Natural killer cell (primary cell): ENCODE data around the gene CDK14. TPM values are rescaled to one million over a fixed set of nuclear protein-coding genes. Genes with fewer than 3 reads are reported as not detected.

ENCODE experiments used
- ATAC-seq, 3 donors: fragments of 150-1000 bp in 2 of 3; fragments of 200-7000 bp in 1 of 3; cut with Tn5 transposase; 1 replicate in 1 of 3; 2 replicates in 2 of 3; pipeline ENCODE4 v1.10.0; 2021; ENCODE audit warnings: mild to moderate bottlenecking in 2 of 3, moderate library complexity in 2 of 3
- DNase-seq, 2 donors: peaks; one replicate each; pipeline versions ENCODE4 v3.0.0 to v3.0.0-alpha.2; 2013 to 2021; ENCODE audit warnings: mixed read lengths in 1 of 2
- H3K27ac ChIP-seq: one replicate; pipeline ENCODE4 v1.5.1; 2013; ENCODE audit warnings: mild to moderate bottlenecking, low read length
- H3K27me3 ChIP-seq: one replicate; pipeline ENCODE4 v1.6.1; 2013; ENCODE audit warnings: low read length; ENCODE audit not compliant: control insufficient read depth, insufficient read depth
- H3K36me3 ChIP-seq: one replicate; pipeline ENCODE4 v1.6.1; 2013; ENCODE audit warnings: low read length; ENCODE audit not compliant: control insufficient read depth, insufficient read depth
- H3K4me1 ChIP-seq: one replicate; pipeline ENCODE4 v1.6.1; 2013; ENCODE audit warnings: low read length; ENCODE audit not compliant: control insufficient read depth, insufficient read depth
- H3K4me3 ChIP-seq: one replicate; pipeline ENCODE4 v1.5.1; 2013; ENCODE audit warnings: low read length
- H3K9me3 ChIP-seq: one replicate; pipeline ENCODE4 v1.6.1; 2013; ENCODE audit warnings: low read length; ENCODE audit not compliant: control insufficient read depth, insufficient read depth
- H3K27ac Mint-ChIP-seq, 2 donors: one replicate each; pipeline ENCODE4 v1.8.0; 2022; ENCODE audit warnings: mild to moderate bottlenecking in 2 of 2, mixed read lengths in 2 of 2, moderate library complexity in 1 of 2
- H3K27me3 Mint-ChIP-seq, 2 donors: one replicate each; pipeline ENCODE4 v1.8.0; 2022; ENCODE audit warnings: low read depth in 2 of 2, mixed read lengths in 2 of 2
- H3K36me3 Mint-ChIP-seq: one replicate; pipeline ENCODE4 v1.8.0; 2022; ENCODE audit warnings: mixed read lengths
- H3K4me1 Mint-ChIP-seq, 2 donors: one replicate each; pipeline ENCODE4 v1.8.0; 2022; ENCODE audit warnings: mixed read lengths in 2 of 2
- H3K4me3 Mint-ChIP-seq: one replicate; pipeline ENCODE4 v1.8.0; 2022; ENCODE audit warnings: mild to moderate bottlenecking, moderate library complexity, mixed read lengths
- H3K9me3 Mint-ChIP-seq, 2 donors: one replicate each; pipeline ENCODE4 v1.8.0; 2022; ENCODE audit warnings: mixed read lengths in 2 of 2
- WGBS: methylation state at CpG from one replicate; pipeline ENCODE4 v1.1.7; 2013; ENCODE audit warnings: missing lambda C conversion rate; ENCODE audit not compliant: insufficient coverage; 5-methylcytosine and 5-hydroxymethylcytosine counted together
- intact Hi-C: fragments of 100-400 bp; cut with micrococcal nuclease; formaldehyde crosslinking; loops from one replicate; pipeline ENCODE4 v1.14.2; 2022
- total RNA-seq, 4 donors: library from RNA; stranded (reverse); fragments of 120-200 nt in 1 of 4; gene quantifications; one replicate each; pipeline versions ENCODE4 v1.2.3 to v1.2.4, GENCODE V29; 2013 to 2022
- TF ChIP-seq, protein P1 (sequence below): fragments of 200-600 bp; IDR thresholded peaks from one replicate; pipeline ENCODE4 v1.8.0; 2022; ENCODE audit warnings: antibody characterized with exemption

Gene CDK14
- total RNA-seq, 3 donors from 2014 or later (not counting 1 experiment from before 2014, with no cell fraction given), result 1.2 to 12.5 (median 1.9) TPM

DNA sequence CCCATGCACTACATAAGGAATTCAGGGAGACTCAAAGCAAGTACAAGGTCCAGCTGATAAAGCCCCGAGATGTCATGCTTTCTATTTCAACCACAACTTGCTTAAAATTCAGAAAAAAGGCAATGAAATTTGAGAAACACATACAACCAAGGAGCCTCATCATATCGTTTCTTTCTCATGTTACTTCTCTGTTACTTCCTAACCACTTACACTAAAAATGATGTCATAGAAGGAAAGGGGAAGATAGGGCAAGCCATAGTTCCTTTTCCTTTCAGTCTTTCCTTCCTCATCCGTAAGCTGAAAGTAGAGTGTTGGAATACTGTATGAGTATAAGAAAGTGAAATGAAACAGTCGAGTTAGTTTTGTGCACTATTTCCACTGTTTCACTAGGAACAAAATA, 27.9 kb upstream of the CDK14 start:
- no peak overlapping the region for H3K4me3 Mint-ChIP-seq
- no peak overlapping the region for H3K4me3 ChIP-seq
- intact Hi-C loops, result no loop called here
- H3K27ac ChIP-seq, result no peak overlapping the region
- 53% methylated on average over 2 of the region's 4 CpGs for WGBS
- no peak for DNase-seq
- TF ChIP-seq, protein P1, sequence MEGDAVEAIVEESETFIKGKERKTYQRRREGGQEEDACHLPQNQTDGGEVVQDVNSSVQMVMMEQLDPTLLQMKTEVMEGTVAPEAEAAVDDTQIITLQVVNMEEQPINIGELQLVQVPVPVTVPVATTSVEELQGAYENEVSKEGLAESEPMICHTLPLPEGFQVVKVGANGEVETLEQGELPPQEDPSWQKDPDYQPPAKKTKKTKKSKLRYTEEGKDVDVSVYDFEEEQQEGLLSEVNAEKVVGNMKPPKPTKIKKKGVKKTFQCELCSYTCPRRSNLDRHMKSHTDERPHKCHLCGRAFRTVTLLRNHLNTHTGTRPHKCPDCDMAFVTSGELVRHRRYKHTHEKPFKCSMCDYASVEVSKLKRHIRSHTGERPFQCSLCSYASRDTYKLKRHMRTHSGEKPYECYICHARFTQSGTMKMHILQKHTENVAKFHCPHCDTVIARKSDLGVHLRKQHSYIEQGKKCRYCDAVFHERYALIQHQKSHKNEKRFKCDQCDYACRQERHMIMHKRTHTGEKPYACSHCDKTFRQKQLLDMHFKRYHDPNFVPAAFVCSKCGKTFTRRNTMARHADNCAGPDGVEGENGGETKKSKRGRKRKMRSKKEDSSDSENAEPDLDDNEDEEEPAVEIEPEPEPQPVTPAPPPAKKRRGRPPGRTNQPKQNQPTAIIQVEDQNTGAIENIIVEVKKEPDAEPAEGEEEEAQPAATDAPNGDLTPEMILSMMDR, result no peak
- no peaks in the 10 kb centered on the region for H3K36me3 ChIP-seq
- no peaks in the 10 kb centered on the region for H3K4me1 Mint-ChIP-seq
- H3K27me3 Mint-ChIP-seq, result no peaks in the 10 kb centered on the region
- no peaks in the 10 kb centered on the region for H3K27me3 ChIP-seq
- no peaks in the 10 kb centered on the region for H3K4me1 ChIP-seq
- peaks cover 2 to 4% of the 10 kb centered on the region in 2 donors for H3K9me3 Mint-ChIP-seq
- H3K36me3 Mint-ChIP-seq, result no peaks in the 10 kb centered on the region
- no peak for ATAC-seq
- no peak overlapping the region for H3K27ac Mint-ChIP-seq
- no peaks in the 10 kb centered on the region for H3K9me3 ChIP-seq

DNA sequence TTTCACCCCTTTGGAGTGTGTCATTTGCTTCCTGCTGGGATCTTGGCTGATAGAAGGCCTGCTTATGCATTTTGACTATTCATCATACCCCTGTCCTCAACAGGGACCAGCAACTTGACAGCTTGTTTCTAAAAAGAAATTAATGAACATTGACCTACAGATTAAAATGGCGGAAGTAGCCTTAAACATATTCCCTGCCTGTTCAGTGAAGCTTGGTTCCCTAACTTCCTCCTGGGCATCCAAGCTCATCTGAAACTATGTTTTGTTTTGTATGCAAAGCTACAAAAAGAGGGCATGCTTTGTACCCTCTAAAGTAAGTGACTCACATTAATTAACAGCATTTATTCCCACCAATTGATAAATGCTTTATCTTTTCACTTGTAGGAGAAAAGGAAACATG, 26.8 kb upstream of the CDK14 start:
- Mint-ChIP-seq H3K36me3 (no peaks in the 10 kb centered on the region), H3K27me3 (no peaks in the 10 kb centered on the region), H3K9me3 (peaks cover 2 to 4% of the 10 kb centered on the region in 2 donors), H3K27ac (no peak overlapping the region), H3K4me3 (no peak overlapping the region), H3K4me1 (no peaks in the 10 kb centered on the region)
- no peak for ATAC-seq
- no peak overlapping the region for H3K27ac ChIP-seq
- intact Hi-C loops, result no loop called here
- H3K36me3 ChIP-seq, result no peaks in the 10 kb centered on the region
- WGBS, result 67% methylated on average over 1 of the region's 1 CpG
- H3K27me3 ChIP-seq, result no peaks in the 10 kb centered on the region
- H3K4me3 ChIP-seq, result no peak overlapping the region
- no peaks in the 10 kb centered on the region for H3K9me3 ChIP-seq
- H3K4me1 ChIP-seq, result no peaks in the 10 kb centered on the region
- DNase-seq, result no peak
- TF ChIP-seq, protein P1, result no peak

DNA sequence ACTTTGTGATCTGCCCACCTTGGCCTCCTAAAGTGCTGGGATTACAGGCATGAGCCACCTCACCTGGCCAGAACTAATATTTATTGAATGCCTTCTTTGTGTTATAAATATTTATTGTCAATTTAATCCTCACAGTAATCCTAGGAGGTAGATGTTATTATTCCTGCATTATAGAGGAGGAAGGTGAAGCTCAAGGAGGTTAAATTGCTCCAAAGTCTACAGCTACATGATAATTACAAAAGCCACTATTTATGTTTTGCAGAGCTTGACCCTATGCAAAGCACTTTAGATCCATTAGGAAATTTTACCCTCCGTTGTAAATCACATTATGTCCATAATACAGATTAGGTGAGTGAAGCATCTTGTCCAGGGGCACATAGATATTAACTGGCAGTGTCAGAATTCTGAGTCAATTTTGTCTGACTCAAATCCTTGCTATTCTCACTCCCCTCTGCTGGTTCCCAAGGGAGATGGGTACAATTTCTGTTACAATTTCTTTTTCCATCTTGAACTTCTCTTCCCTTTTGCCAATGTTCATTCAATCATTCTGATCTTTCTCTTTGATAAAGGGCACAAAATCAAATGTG, 25.7 kb upstream of the CDK14 start:
- no peak for ATAC-seq
- Mint-ChIP-seq H3K4me1 (no peaks in the 10 kb centered on the region), H3K27me3 (no peaks in the 10 kb centered on the region), H3K4me3 (no peak overlapping the region), H3K36me3 (no peaks in the 10 kb centered on the region), H3K27ac (no peak overlapping the region), H3K9me3 (peaks cover 2 to 4% of the 10 kb centered on the region in 2 donors)
- Histone ChIP-seq H3K36me3 (no peaks in the 10 kb centered on the region), H3K9me3 (no peaks in the 10 kb centered on the region), H3K27me3 (no peaks in the 10 kb centered on the region), H3K4me3 (no peak overlapping the region), H3K27ac (no peak overlapping the region), H3K4me1 (no peaks in the 10 kb centered on the region)
- DNase-seq, result no peak
- TF ChIP-seq, protein P1, result no peak
- intact Hi-C loops, result no loop called here
- WGBS, result 100% methylated on average over 1 of the region's 1 CpG
